HEK293T (cell line): ENCODE results near the gene CHM.
"Not testable (repeated sequence)": the region's sequence is repeated elsewhere in the genome, so short reads cannot be mapped to it uniquely, and the experiment has no call there.

Experiments used
- CTCF ChIA-PET: fragments of 350-600 bp; formaldehyde crosslinking; extraction: SDS; loops from one replicate; lab custom pipeline; 2021; ENCODE audit warnings: antibody characterized with exemption, inconsistent platforms; lab: Yijun Ruan, JAX
- POLR2A ChIA-PET: fragments of 350-600 bp; formaldehyde crosslinking; extraction: SDS; loops from one replicate; lab custom pipeline; 2020; ENCODE audit warnings: antibody characterized with exemption, inconsistent platforms; lab: Yijun Ruan, JAX
- DNase-seq: peaks from one replicate; pipeline ENCODE4 v3.0.0; 2012; ENCODE audit warnings: mixed read lengths; ENCODE audit errors: extremely low spot score
- ARNT ChIP-seq: fragments of 450-650 bp; IDR thresholded peaks from 2 replicates; pipeline ENCODE4 v1.6.1; 2017; ENCODE audit warnings: mild to moderate bottlenecking
- BHLHE40 ChIP-seq: fragments of 450-650 bp; IDR thresholded peaks from 2 replicates; pipeline ENCODE4 v1.6.1; 2016; ENCODE audit warnings: mild to moderate bottlenecking, moderate library complexity, borderline replicate concordance
- CTBP1 ChIP-seq: fragments of 450-650 bp; IDR thresholded peaks from 2 replicates; pipeline ENCODE4 v1.6.1; 2016; ENCODE audit warnings: borderline replicate concordance
- ELF4 ChIP-seq: fragments of 450-650 bp; IDR thresholded peaks from 2 replicates; pipeline ENCODE4 v1.6.1; 2017; ENCODE audit warnings: antibody characterized with exemption
- FOXA1 ChIP-seq: fragments of 450-650 bp; IDR thresholded peaks from 2 replicates; pipeline ENCODE4 v1.6.1; 2016; ENCODE audit warnings: mild to moderate bottlenecking
- FOXK2 ChIP-seq: fragments of 450-650 bp; IDR thresholded peaks from 2 replicates; pipeline ENCODE4 v1.6.1; 2016; ENCODE audit warnings: mild to moderate bottlenecking
- FOXM1 ChIP-seq: fragments of 450-650 bp; IDR thresholded peaks from 2 replicates; pipeline ENCODE4 v1.6.1; 2017; ENCODE audit warnings: mild to moderate bottlenecking, borderline replicate concordance
- HDGF ChIP-seq: fragments of 450-650 bp; IDR thresholded peaks from 2 replicates; pipeline ENCODE4 v1.6.1; 2017; ENCODE audit warnings: antibody characterized with exemption, borderline replicate concordance
- L3MBTL2 ChIP-seq: fragments of 450-650 bp; conservative IDR thresholded peaks from 2 replicates; pipeline ENCODE4 v1.6.1; 2016; ENCODE audit warnings: mild to moderate bottlenecking
- LEF1 ChIP-seq: fragments of 450-650 bp; IDR thresholded peaks from 2 replicates; pipeline ENCODE4 v1.6.1; 2017; ENCODE audit warnings: mild to moderate bottlenecking, borderline replicate concordance
- NFRKB ChIP-seq: fragments of 450-650 bp; IDR thresholded peaks from 2 replicates; pipeline ENCODE4 v1.6.1; 2016; ENCODE audit warnings: mild to moderate bottlenecking, moderate library complexity
- PKNOX1 ChIP-seq: fragments of 450-650 bp; IDR thresholded peaks from 2 replicates; pipeline ENCODE4 v1.6.1; 2016
- SP1 ChIP-seq: fragments of 450-650 bp; IDR thresholded peaks from 2 replicates; pipeline ENCODE4 v1.6.1; 2017
- SUZ12 ChIP-seq: fragments of 450-650 bp; IDR thresholded peaks from 2 replicates; pipeline ENCODE4 v1.6.1; 2016; ENCODE audit warnings: mild to moderate bottlenecking
- TARDBP ChIP-seq: fragments of 450-650 bp; IDR thresholded peaks from 2 replicates; pipeline ENCODE4 v1.6.1; 2016
- ZNF384 ChIP-seq: fragments of 450-650 bp; IDR thresholded peaks from 2 replicates; pipeline ENCODE4 v1.6.1; 2016

The CHM gene

GRCh38 chrX:85964744-85965143 is 82.6 kb downstream of the CHM start:
- CTCF ChIA-PET: no interaction called here
- no peak for TF ChIP-seq ELF4
- TF ChIP-seq NFRKB: no peak
- no peak for TF ChIP-seq SUZ12
- TF ChIP-seq BHLHE40: no peak
- no peak for TF ChIP-seq CTBP1
- no peak for TF ChIP-seq ARNT
- TF ChIP-seq TARDBP: no peak
- TF ChIP-seq HDGF: no peak
- POLR2A ChIA-PET: interaction anchor here (0.5 kb wide), 1 partner anchor 167 kb away, joined by 9 read pairs; no protein-coding TSS in a partner anchor
- no peak for DNase-seq

GRCh38 chrX:85963736-85964135 is 83.6 kb downstream of the CHM start:
- TF ChIP-seq ELF4 (no peak), FOXA1 (no peak), PKNOX1 (no peak), ARNT (no peak), TARDBP (no peak), ZNF384 (no peak), L3MBTL2 (no peak), BHLHE40 (no peak), CTBP1 (no peak), SP1 (no peak), SUZ12 (no peak), FOXK2 (no peak), NFRKB (no peak), FOXM1 (no peak), HDGF (no peak), LEF1 (no peak)
- POLR2A ChIA-PET: no interaction called here

GRCh38 chrX:85955510-85955909 is 91.8 kb downstream of the CHM start:
- CTCF ChIA-PET: no interaction called here
- no peak for DNase-seq
- POLR2A ChIA-PET: no interaction called here
- TF ChIP-seq L3MBTL2 (no peak), NFRKB (no peak), PKNOX1 (no peak), TARDBP (no peak), ARNT (no peak), SP1 (no peak), ELF4 (no peak), BHLHE40 (no peak)

More at GRCh38 chrX:85963736-85964135, 83.6 kb downstream of the CHM start:
- CTCF ChIA-PET: no interaction called here
- no peak for DNase-seq

- CTCF ChIA-PET: not testable (repeated sequence)
These were observed 102.6 kb downstream of the CHM start for GRCh38 chrX:85944751-85945150.

GRCh38 chrX:85941275-85941674 is 106.1 kb downstream of the CHM start:
- TF ChIP-seq SUZ12 (no peak), ARNT (no peak), NFRKB (no peak), TARDBP (no peak), ELF4 (no peak), FOXM1 (no peak), SP1 (no peak), FOXA1 (no peak), L3MBTL2 (no peak), FOXK2 (no peak), HDGF (no peak)
- DNase-seq: no peak
- CTCF ChIA-PET: no interaction called here
- POLR2A ChIA-PET: no interaction called here

More at GRCh38 chrX:85944751-85945150, 102.6 kb downstream of the CHM start:
- DNase-seq, POLR2A ChIA-PET: not testable (repeated sequence)

GRCh38 chrX:85939942-85940341 is 107.4 kb downstream of the CHM start:
- DNase-seq, CTCF ChIA-PET, POLR2A ChIA-PET: not testable (repeated sequence)

GRCh38 chrX:85934399-85934798 is 113.0 kb downstream of the CHM start:
- CTCF ChIA-PET, DNase-seq, POLR2A ChIA-PET: not testable (repeated sequence)

- no peak for TF ChIP-seq SP1
- TF ChIP-seq LEF1: no peak
- no peak for TF ChIP-seq HDGF
- no peak for TF ChIP-seq FOXK2
- TF ChIP-seq FOXA1: no peak
- no peak for TF ChIP-seq ZNF384
- TF ChIP-seq SUZ12: no peak
- TF ChIP-seq L3MBTL2: no peak
- TF ChIP-seq FOXM1: no peak
- no peak for TF ChIP-seq ELF4
- no peak for TF ChIP-seq PKNOX1
- TF ChIP-seq ARNT: no peak
- TF ChIP-seq NFRKB: no peak
- no peak for TF ChIP-seq TARDBP
- TF ChIP-seq CTBP1: no peak
- TF ChIP-seq BHLHE40: no peak
- CTCF ChIA-PET: no interaction called here
- DNase-seq: no peak
- POLR2A ChIA-PET: no interaction called here
These were observed 117.3 kb downstream of the CHM start for GRCh38 chrX:85930099-85930498.
